ENCODE data around the gene MEPE. TPM values are rescaled to one million over a fixed set of nuclear protein-coding genes. Genes with fewer than 3 reads are reported as not detected.

Gene MEPE
- total and polyA plus RNA-seq, 4 donors: 0.07 TPM; not detected in 3

DNA sequence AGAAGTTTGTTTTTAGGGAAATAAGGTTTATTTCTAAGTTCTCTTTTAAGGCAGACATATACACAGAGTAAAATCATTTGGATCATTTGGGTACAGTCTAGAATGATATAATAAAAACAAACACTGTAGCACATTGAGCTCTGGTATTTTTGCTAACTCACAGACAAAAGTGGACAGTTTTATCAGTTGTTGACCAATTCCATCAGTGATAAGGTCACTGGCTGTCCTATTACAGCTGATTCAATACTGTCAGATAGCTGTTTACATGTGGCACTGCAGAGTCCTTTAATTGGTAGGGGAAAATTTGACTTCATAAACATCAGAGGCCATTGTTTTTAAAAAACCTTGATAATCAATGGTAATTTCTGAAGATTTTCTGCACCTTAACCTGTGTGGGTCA is 29.9 kb upstream of the MEPE start:
- DNase-seq (ENCODE audit: low spot score): no peak
- H3K27me3 ChIP-seq (ENCODE audit: control insufficient read depth in 4 of 4, insufficient read depth in 4 of 4, low read length in 3 of 4): no peaks in the 10 kb centered on the region
- no peak for TF ChIP-seq TAF1 (conservative IDR thresholded peaks at IDR 0.05)
- TF ChIP-seq, protein P1, sequence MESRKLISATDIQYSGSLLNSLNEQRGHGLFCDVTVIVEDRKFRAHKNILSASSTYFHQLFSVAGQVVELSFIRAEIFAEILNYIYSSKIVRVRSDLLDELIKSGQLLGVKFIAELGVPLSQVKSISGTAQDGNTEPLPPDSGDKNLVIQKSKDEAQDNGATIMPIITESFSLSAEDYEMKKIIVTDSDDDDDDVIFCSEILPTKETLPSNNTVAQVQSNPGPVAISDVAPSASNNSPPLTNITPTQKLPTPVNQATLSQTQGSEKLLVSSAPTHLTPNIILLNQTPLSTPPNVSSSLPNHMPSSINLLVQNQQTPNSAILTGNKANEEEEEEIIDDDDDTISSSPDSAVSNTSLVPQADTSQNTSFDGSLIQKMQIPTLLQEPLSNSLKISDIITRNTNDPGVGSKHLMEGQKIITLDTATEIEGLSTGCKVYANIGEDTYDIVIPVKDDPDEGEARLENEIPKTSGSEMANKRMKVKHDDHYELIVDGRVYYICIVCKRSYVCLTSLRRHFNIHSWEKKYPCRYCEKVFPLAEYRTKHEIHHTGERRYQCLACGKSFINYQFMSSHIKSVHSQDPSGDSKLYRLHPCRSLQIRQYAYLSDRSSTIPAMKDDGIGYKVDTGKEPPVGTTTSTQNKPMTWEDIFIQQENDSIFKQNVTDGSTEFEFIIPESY (IDR thresholded peaks at IDR 0.05): no peak
- no peak overlapping the region for H3K4me3 ChIP-seq (ENCODE audit: low read depth in 1 of 3, low read length in 3 of 3)
- H3K27ac ChIP-seq (ENCODE audit: low read depth in 1 of 2, low read length in 2 of 2): no peak overlapping the region
- no peaks in the 10 kb centered on the region for H3K4me1 ChIP-seq (ENCODE audit: control insufficient read depth in 4 of 4, insufficient read depth in 4 of 4, low read length in 3 of 4)
- H3K36me3 ChIP-seq (ENCODE audit: control insufficient read depth in 4 of 4, insufficient read depth in 3 of 4, low read depth in 1 of 4, low read length in 3 of 4): no peaks in the 10 kb centered on the region
- H3K9ac ChIP-seq (ENCODE audit: low read depth in 1 of 2, low read length in 2 of 2): no peak overlapping the region
- no peaks in the 10 kb centered on the region for H3K9me3 ChIP-seq (ENCODE audit: control insufficient read depth in 4 of 4, low read length in 3 of 4)

DNA sequence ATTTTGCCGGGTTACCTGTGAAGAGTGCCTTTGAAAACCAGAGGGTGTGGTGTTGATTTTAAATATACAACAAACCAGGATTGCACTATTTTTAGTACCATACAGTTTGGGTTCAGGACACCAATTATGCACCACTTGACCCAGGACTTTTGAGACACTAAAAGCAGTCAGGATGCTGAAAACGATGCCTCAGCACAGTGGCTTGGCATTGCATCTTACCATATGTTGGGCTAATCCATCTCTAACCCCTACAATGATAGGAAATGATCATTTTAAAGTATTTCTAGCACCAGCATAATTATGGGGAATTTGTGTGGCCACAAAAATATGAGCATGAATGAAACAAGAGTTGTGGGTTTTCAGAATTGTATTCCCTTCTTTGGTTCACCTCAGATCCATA is 29.3 kb upstream of the MEPE start:
- H3K4me3 ChIP-seq (ENCODE audit: low read depth in 1 of 3, low read length in 3 of 3): no peak overlapping the region
- no peaks in the 10 kb centered on the region for H3K36me3 ChIP-seq (ENCODE audit: control insufficient read depth in 4 of 4, insufficient read depth in 3 of 4, low read depth in 1 of 4, low read length in 3 of 4)
- 83% methylated on average over 2 of the region's 2 CpGs for WGBS
- no peak overlapping the region for H3K27ac ChIP-seq (ENCODE audit: low read depth in 1 of 2, low read length in 2 of 2)
- H3K27me3 ChIP-seq (ENCODE audit: control insufficient read depth in 4 of 4, insufficient read depth in 4 of 4, low read length in 3 of 4): no peaks in the 10 kb centered on the region
- no peak overlapping the region for H3K9ac ChIP-seq (ENCODE audit: low read depth in 1 of 2, low read length in 2 of 2)
- TF ChIP-seq, protein P2, sequence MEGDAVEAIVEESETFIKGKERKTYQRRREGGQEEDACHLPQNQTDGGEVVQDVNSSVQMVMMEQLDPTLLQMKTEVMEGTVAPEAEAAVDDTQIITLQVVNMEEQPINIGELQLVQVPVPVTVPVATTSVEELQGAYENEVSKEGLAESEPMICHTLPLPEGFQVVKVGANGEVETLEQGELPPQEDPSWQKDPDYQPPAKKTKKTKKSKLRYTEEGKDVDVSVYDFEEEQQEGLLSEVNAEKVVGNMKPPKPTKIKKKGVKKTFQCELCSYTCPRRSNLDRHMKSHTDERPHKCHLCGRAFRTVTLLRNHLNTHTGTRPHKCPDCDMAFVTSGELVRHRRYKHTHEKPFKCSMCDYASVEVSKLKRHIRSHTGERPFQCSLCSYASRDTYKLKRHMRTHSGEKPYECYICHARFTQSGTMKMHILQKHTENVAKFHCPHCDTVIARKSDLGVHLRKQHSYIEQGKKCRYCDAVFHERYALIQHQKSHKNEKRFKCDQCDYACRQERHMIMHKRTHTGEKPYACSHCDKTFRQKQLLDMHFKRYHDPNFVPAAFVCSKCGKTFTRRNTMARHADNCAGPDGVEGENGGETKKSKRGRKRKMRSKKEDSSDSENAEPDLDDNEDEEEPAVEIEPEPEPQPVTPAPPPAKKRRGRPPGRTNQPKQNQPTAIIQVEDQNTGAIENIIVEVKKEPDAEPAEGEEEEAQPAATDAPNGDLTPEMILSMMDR (IDR thresholded peaks at IDR 0.05; ENCODE audit: low read depth, low read length, missing input control): no peak
- no peak for DNase-seq (ENCODE audit: low spot score)
- H3K4me1 ChIP-seq (ENCODE audit: control insufficient read depth in 4 of 4, insufficient read depth in 4 of 4, low read length in 3 of 4): no peaks in the 10 kb centered on the region
- H3K9me3 ChIP-seq (ENCODE audit: control insufficient read depth in 4 of 4, low read length in 3 of 4): no peaks in the 10 kb centered on the region

DNA sequence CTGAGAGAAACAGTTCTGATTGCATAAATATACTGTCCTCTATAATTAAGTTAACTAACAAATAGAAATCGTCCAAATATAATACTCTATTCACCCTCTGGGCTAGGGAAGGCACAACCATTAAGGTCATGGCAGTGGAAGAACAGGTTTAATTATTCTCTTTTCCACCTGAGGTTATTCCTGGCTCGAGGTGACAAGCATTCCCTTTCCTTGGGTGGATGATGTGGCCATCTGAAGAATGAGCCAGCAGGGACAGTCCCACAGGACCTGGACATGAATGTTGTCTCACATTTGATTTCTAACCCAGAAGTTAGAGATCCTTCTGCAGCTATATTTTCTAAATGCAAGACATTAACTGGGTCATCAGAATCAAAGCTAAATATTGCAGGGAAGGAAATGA is 27.9 kb upstream of the MEPE start:
- H3K36me3 ChIP-seq (ENCODE audit: control insufficient read depth in 4 of 4, insufficient read depth in 3 of 4, low read depth in 1 of 4, low read length in 3 of 4): no peaks in the 10 kb centered on the region
- no peak overlapping the region for H3K9ac ChIP-seq (ENCODE audit: low read depth in 1 of 2, low read length in 2 of 2)
- no peaks in the 10 kb centered on the region for H3K4me1 ChIP-seq (ENCODE audit: control insufficient read depth in 4 of 4, insufficient read depth in 4 of 4, low read length in 3 of 4)
- H3K4me3 ChIP-seq (ENCODE audit: low read depth in 1 of 3, low read length in 3 of 3): no peak overlapping the region
- no peaks in the 10 kb centered on the region for H3K27me3 ChIP-seq (ENCODE audit: control insufficient read depth in 4 of 4, insufficient read depth in 4 of 4, low read length in 3 of 4)
- DNase-seq (ENCODE audit: low spot score): no peak
- H3K9me3 ChIP-seq (ENCODE audit: control insufficient read depth in 4 of 4, low read length in 3 of 4): no peaks in the 10 kb centered on the region
- WGBS: 48% methylated on average over 2 of the region's 2 CpGs
- no peak for TF ChIP-seq FOXA1 (IDR thresholded peaks at IDR 0.05)
- TF ChIP-seq, protein P1 (IDR thresholded peaks at IDR 0.05): no peak
- TF ChIP-seq SP1 (IDR thresholded peaks at IDR 0.05): no peak
- TF ChIP-seq, protein P2 (IDR thresholded peaks at IDR 0.05; ENCODE audit: low read depth, low read length, missing input control): no peak
- TF ChIP-seq, protein P3, sequence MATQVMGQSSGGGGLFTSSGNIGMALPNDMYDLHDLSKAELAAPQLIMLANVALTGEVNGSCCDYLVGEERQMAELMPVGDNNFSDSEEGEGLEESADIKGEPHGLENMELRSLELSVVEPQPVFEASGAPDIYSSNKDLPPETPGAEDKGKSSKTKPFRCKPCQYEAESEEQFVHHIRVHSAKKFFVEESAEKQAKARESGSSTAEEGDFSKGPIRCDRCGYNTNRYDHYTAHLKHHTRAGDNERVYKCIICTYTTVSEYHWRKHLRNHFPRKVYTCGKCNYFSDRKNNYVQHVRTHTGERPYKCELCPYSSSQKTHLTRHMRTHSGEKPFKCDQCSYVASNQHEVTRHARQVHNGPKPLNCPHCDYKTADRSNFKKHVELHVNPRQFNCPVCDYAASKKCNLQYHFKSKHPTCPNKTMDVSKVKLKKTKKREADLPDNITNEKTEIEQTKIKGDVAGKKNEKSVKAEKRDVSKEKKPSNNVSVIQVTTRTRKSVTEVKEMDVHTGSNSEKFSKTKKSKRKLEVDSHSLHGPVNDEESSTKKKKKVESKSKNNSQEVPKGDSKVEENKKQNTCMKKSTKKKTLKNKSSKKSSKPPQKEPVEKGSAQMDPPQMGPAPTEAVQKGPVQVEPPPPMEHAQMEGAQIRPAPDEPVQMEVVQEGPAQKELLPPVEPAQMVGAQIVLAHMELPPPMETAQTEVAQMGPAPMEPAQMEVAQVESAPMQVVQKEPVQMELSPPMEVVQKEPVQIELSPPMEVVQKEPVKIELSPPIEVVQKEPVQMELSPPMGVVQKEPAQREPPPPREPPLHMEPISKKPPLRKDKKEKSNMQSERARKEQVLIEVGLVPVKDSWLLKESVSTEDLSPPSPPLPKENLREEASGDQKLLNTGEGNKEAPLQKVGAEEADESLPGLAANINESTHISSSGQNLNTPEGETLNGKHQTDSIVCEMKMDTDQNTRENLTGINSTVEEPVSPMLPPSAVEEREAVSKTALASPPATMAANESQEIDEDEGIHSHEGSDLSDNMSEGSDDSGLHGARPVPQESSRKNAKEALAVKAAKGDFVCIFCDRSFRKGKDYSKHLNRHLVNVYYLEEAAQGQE (IDR thresholded peaks at IDR 0.05): no peak
- TF ChIP-seq JUND (IDR thresholded peaks at IDR 0.05): no peak
- TF ChIP-seq NR2F2 (IDR thresholded peaks at IDR 0.05): no peak
- H3K27ac ChIP-seq (ENCODE audit: low read depth in 1 of 2, low read length in 2 of 2): no peak overlapping the region
